GM21619 (cell line): ENCODE measurements around the gene SPAG16.

Source experiments
- ATAC-seq: cut with Tn5 transposase; IDR thresholded peaks from one replicate; pipeline ENCODE4 v1.9.1; 2021; ENCODE audit not compliant: unreplicated experiment

The SPAG16 gene

DNA sequence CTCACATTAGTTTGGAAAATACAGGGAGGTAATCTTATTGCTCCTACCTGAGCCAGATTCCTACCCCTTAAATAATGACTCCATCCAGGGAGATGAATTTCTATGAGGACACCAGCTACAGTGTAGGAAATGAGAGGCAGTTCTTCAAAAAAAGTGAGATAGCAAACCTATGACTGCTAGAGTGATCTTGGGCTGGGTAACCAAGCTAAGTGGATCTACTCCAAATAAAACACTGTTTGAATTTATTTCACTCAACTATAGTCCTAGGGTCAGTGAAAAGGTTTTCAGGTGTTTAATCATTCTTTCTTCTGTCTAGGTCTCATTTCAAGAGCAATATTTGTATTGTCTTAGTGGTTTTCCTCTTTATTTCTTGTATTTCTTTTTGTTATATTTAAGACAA lies 854.5 kb downstream of the SPAG16 start:
- ATAC-seq: no peak

DNA sequence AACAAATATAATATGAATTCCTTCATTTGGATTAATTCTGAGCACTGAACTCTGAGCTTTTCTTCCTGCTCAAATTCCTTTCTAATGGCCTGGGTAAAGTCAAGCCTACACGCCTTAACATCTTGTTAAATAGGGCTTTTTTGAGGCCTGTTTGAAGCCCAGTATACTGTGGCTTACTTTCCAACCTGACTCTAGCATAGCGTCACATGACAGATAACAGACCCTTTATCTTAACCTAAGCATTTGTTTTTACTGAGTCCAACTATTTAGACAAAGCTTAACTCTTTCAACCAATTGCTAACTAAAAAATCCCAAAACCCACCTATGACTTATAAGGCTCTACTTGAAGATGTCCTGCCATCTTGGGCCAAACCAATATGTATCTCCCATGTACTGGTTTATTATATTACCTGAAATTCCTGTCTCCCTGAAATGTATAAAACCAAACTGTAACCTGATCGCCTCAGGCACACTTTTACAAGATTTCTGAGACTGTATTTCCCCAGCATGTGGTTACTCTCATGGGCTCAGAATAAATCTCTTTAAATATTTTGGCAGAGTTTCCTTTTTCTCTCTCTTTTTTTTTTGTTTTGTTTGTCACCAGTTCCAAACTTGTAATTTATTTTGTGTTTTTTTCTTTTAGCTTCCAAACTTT lies 855.5 kb downstream of the SPAG16 start:
- no peak for ATAC-seq

DNA sequence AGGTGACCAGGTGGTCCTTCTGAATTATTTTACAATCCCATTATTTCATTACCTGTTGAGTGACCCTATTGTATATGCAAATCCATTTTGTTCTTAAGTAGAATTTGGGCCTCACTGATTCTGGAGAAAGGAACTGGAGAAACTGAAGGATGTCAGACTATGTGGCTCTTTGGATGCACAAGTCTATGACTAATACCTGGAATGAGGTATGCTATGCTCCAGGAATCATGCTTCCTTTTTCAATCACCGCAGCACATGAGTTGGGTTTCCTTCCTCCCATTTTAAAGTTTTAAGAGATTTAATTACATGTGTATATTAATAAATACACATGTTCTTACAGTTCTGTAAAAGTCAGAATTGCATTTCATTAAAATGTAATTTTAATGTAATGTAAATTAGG lies 872.7 kb downstream of the SPAG16 start:
- ATAC-seq: peak; percentile 58

DNA sequence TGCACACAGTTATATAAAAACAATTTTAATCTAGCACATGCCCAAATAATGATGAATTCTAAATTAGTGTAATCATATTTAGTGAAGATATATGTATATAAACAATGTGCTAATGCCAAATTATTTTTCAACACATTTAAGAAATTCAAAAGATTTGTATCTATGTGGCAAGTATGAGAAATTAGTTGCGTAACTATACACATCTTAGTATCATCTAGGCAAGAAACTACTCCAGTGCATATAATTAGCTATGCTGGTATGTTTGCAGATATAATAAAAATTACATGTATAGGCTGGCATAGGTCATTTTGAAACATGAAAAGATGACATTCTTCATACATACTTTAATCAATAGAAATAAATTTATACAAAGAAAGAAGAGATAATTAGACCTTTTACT lies 874.6 kb downstream of the SPAG16 start:
- ATAC-seq: no peak

DNA sequence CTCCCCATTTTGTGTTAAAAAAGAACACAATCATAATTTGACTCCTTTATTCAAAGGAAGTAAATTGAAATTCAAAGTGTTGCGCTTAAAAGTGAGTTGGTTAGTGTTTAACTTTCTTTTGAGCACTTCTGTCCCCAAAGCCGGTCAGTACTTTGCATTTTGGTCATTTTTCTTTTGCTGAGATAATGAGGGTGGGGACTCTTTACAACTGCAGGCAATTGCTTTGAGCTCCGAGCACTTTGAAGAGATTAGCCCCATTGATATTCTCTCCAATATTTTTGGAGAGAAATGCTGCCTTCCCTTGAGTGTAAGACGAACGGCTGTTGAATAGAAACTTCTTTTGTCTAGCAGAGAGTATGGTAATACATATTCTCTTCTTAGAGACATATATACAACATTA lies 885.0 kb downstream of the SPAG16 start:
- no peak for ATAC-seq

DNA sequence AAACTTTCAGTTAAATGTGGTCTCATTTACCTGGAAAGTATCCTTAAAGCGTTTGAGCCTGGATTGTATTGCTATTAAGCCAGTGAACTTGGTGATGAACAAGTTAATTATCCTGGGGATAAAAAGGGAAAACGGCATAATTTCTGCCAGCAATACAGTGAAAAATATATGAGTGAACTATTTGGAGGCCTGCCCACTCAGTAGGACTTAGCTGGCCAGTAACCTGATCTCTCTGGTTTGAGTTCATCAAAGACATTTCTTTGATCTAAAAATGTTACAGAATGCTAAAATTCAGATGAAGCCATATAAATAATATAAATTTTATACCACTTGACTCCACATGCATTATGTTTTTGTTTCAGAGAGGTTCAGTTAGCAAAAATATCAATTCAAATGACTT lies 885.5 kb downstream of the SPAG16 start:
- ATAC-seq: no peak

DNA sequence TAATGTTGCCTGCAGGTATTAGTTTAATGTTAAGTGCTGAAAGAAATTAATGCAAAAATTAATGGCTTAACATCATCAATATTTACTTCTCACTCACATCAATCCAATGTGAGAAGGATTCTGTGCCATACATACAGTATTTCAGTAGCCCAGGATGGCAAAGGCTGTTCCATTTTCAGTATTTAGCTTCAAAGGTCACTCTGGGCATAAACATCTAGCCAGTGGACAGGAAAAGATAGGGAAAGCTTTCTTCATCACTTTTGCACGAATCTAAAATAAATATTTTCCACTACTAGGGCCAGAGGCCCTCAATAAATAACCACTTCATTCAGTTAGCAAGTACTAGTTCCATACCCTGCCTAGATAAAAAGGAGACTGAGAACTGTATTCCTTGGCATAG lies 890.3 kb downstream of the SPAG16 start:
- ATAC-seq: no peak

DNA sequence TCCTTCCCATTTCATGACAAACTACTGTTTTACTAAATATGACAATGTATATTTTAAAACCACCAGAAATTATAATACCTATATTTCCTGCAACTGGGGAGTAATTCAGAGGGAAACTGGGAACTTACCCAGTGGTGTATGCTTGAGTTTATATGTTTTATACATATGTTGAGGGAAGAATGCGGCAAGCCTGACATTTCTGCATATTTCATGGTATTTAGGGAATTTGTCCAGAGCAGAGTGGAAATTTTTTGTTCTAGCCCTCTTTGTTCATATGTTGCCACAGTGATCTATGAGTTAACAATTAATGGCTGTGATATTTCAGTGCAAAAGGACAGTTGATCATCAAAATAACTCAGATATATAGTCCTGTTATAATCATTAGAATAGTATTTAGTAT lies 895.8 kb downstream of the SPAG16 start:
- no peak for ATAC-seq

DNA sequence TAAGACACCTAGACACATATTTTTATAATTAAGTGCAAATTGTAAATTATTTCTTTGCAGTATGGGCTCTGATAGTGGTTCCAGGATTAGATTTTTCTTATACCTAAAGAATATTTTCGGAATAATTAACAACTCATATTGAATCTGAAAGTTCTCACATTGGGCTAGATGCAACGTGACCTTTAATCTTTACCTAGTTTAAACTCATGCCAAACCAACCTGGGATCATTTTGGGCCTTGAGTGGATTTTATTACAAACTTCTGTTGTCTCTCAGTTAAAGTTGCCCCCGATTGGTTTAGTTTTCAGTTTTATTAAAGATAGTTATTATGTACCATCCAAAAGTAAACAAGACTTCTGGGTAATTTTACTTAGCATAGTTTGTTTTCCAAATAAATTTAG lies 896.4 kb downstream of the SPAG16 start:
- no peak for ATAC-seq

DNA sequence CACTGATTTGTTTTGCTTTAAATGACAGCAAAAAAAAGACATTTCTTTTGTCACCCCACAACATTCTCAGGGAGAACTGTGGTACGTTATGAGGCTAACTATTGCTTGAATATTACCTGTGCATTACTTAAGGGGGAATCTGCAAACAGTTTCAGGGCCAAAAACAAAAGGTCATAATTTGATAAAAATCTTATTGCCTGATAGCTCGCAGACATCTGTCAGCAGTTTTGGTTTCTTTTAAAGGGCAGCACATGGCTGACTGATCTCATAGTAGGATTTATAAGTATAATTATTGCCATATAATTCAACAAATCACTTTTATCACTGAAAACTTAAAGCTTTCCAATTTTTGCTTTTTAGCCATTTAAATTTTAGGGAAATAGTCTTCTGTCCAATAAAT lies 900.2 kb downstream of the SPAG16 start:
- ATAC-seq: no peak

DNA sequence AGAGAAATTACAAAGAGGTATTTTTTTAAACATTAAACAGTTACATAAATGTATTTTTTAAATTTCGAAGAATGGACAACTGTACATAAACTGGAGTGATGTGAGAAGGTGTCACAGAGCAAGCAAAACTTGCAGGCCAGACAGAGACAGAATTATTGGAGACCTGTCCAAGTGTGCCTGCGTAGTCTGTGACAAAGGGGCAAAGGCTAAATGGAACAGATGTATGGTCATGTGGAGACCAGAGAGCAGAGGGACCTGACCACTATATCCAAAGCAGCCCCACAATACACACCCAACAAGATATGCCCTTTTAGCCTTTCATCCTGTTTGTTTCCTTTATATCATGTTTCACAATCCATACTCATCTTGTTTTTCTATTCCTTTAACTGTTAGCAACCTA lies 901.3 kb downstream of the SPAG16 start:
- ATAC-seq: no peak

DNA sequence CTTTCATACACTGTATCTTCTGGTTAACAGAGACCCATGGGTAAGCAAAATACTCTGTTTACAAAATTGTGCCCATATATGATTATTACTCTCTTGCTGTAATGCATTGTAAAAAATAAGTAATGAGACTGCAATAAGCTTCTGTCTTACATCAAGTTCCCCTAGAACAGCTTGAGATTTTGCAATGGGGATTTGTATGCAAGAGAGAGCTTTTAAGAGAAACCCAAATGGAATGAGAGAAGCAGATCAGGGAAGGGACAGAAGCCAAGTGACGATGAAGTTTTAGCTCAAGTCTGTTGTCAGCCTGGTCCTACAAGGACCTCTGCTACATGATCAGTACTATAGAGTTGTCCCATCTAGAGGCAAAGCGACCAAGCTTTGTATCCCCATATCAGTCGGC lies 908.4 kb downstream of the SPAG16 start:
- ATAC-seq: no peak

DNA sequence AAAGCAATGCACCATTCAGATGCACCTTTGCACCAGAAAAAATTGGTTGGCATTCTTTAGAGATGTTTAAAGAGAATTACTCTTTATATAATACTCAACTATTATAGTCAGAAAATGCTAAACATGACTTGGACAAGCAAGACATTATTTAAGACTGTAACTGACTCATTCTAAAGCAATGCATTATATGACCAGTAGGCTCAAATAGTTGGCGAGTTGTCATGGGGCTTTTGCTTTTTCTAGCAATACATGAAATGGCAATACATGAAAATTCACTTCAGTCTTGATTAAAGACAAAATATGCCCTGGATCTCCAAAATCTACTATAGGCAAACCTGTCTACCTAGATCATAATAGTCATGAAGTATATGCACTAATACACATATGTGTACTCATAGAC lies 909.7 kb downstream of the SPAG16 start:
- no peak for ATAC-seq

DNA sequence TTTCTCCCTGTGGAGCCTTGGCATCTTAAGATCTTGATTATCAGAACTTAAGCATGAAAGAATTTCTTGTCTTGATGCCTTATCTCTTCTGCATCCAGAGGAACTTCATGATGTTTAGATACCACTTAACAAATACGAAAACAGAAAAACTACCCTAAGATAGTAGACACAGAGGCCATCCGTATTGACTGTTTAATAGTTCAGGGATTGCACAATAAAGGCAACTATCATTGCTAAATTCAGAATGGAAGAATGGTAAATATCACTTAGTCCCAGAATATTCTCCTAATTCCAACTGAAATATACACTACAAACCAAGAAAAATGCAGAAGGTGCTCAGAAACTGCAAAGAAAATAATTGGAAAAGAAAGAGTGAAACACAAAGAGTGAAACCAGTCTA lies 912.0 kb downstream of the SPAG16 start:
- no peak for ATAC-seq

DNA sequence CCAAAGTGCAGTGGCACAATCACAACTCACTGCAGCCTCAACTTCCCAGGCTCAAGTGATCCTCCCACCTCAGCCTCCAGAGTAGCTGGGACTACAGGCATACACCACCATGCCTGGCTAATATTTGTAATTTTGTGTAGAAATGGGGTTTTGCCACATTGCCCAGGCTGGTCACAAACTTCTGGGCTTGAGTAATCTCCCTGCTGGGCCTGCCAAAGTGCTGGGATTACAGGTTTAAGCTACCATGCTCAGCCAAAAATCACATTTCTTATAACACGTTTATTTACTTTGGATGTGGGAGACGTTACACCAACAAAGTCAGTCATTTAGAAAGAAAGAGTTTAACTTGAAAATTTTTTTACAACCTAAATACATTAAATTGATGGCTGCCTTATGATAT lies 917.6 kb downstream of the SPAG16 start:
- no peak for ATAC-seq

DNA sequence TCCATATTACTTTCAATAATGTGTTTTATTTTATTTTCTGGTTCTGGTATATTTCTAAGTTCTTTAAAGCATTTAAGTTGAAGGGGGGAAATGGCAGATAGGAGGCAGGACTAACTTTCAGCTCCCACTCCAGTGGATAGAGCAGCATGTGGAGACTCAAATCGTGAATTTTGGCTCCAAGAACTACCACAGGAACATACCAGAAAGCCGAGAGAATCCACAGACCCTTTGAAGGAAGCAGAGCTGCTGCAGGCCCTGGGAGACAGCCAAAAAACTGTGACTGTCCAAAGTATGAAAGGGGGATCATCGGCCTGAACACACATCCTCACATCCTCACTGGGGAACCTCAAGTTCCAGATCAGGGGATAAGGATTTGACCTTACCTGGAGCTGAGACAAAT lies 919.0 kb downstream of the SPAG16 start:
- ATAC-seq: no peak

DNA sequence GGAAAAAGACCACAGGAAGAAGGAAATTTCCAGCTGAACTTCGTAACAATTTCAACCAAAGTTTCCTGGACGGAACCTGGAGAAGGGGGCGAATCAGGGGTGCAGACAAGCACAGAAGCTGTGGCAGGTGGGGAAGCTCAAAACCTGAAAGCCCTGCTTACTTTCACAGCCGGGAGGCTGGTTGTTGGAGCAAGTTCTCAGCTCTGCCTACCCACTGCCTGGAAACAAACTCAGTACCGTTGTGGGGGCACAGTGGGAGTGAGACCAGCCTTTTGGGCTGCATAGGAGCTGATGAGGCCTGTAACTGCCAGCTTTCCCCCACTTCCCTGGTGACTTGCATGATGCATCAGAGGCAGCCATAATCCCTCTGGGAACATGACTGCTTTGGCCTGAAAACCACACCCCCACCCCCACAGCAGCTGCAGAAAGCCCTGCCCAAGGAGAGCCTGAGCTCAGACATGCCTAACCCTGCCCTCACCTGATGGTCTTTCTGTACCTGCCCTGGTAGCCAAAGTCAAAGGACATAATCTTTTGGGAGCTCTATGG lies 919.6 kb downstream of the SPAG16 start:
- no peak for ATAC-seq

DNA sequence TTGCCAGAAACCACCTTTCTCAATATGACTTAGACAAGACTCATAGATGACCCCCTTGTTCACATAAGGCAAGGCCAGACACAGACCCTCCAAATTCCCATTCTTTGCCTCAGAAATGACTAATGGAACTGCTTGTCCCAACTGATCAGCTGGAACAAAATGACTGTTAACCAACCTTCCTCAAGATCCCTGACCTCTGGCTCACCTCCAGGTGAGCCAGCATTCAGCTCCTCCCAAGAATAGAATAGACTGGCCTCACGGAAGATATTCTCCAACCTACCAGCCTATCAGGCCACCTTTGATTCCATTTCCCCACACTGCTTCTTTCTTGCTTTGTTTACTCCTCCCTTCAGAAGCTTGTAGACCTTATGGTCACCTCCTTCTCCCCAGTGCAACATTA lies 930.8 kb downstream of the SPAG16 start:
- ATAC-seq: no peak

DNA sequence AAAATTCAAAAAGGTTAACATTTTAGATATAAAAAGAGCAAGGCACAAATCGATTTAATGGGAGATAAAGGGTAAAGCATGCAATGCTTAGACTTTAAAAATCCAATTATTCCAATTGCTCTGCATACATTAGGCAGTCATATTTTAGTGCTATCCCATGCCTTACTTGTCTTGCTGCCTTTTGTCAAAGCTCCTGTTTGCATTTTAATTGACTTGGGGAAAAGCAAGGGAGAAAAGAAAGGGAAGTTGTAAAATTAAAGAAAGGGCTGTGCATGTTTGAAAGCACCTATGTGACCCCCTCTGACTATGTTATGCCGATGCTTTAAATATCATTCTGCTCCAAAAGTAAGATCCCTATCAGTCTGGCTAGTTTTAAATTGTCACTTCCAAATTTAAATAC lies 932.9 kb downstream of the SPAG16 start:
- ATAC-seq: no peak

DNA sequence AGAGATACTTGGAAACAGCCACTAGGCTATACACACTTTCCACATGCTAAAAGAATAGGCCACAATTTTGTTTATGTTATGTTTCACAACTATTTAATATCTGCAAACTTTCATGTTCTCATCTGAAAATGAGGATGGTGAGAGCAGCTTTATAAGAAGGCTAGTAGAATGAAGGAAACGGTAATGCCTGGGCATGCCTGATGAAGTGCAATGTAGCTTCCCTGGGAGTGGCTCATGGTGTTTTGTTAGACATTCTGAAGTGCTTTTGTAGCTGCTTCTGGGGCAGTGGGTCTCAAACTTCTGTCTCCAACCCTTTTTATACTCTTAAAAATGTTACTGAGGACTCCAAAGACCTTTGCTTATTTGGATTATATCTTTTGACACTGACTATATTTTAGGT lies 933.3 kb downstream of the SPAG16 start:
- no peak for ATAC-seq

DNA sequence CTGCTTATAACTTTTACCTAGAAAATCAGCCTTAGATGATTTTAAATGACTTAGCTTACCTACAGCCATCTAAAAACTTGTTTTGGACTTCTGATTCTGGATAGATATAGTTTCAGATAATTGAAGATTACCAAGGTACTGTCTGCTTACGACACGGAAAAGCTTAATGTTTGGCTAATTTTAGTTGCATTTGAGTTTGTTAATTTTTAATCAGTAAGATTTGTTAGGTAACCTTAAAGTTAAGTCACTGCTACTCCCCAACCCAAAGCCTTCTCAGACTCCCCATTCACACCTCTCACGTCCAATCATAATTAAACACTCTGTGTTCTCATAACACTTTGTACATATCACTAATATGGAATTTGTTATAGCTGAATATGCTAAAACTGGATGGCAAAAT lies 936.0 kb downstream of the SPAG16 start:
- no peak for ATAC-seq

DNA sequence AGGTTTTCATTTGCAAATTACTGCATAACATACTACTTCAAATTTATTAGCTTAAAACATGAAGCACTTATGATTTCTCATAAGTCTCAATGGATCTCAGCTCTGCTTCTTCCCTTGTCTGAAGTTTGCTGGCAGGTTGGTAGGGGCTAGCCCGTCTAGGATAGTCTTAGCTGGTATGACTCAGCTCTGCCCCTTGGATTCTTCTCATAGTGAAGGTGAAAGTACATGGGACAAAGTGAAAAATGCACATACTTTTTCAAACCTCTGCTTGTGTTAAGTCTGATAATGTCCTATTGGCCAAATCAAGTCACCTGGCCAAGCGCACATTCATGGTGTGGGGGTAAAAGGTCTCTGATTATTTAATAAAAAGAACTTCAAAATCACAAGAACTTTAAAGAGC lies 941.8 kb downstream of the SPAG16 start:
- ATAC-seq: no peak

DNA sequence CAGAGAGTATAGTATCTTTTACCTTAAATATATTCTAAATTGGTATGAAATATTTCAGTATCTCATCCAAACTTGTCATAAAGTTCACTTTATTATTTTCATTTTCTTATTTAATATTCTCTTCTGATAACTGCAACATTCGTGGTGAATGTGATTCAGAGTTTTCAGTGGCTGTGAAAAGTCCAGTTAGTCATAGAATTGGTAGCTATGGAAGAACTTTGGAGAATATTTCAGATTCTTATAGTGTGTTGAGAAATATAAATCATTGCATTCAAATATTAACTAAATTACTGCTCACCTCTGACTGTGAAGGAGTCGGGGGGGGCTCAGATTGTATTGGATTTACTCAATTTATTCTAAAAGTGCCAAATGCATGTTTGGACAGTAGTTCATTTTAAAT lies 948.0 kb downstream of the SPAG16 start:
- ATAC-seq: no peak
